ENCODE measurements around the gene NFIA. TPM values are rescaled to one million over a fixed set of nuclear protein-coding genes. Genes with fewer than 3 reads are reported as not detected.
"Not testable (repeated sequence)": the region's sequence is repeated elsewhere in the genome, so short reads cannot be mapped to it uniquely, and the experiment has no call there.

The NFIA gene
- total RNA-seq, 1 experiment from 2014 or later = 20.9 TPM

- no peak for DNase-seq (ENCODE audit: low read depth, low spot score)
- CTCF ChIA-PET = no interaction called here
Observed at GRCh38 chr1:61276246-61276645, 193.9 kb downstream of the NFIA start.

GRCh38 chr1:61277121-61277690 lies 194.8 kb downstream of the NFIA start:
- ATAC-seq (no peak), DNase-seq (ENCODE audit: low read depth, low spot score) (no peak)
- no peak for TF ChIP-seq TCF7L2 (IDR thresholded peaks at IDR 0.05; ENCODE audit: low read depth, low read length)
- TF ChIP-seq REST (IDR thresholded peaks at IDR 0.05; ENCODE audit: insufficient read depth in 1 of 2, low read depth in 2 of 2, low read length in 1 of 2) = no peak
- no peak for TF ChIP-seq CTCF (IDR thresholded peaks at IDR 0.05)
- TF ChIP-seq POLR2AphosphoS5 (IDR thresholded peaks at IDR 0.05; ENCODE audit: low read depth, low read length) = no peak
- no peak for TF ChIP-seq SIN3A (IDR thresholded peaks at IDR 0.05; ENCODE audit: borderline replicate concordance, insufficient read depth, low read depth, low read length)
- Histone ChIP-seq H3K36me3 (ENCODE audit: control insufficient read depth, insufficient read depth, low read length) (no peaks in the 10 kb centered on the region), H3K27ac (ENCODE audit: low read length) (no peak overlapping the region), H3K4me3 (ENCODE audit: low read depth in 2 of 2, low read length in 2 of 2) (no peak overlapping the region), H3K27me3 (ENCODE audit: control insufficient read depth, insufficient read depth, low read length) (no peaks in the 10 kb centered on the region), H3K4me1 (ENCODE audit: control insufficient read depth, insufficient read depth, low read length) (no peaks in the 10 kb centered on the region), H3K9me3 (ENCODE audit: control insufficient read depth, insufficient read depth, low read depth, low read length) (no peaks in the 10 kb centered on the region)
- in situ Hi-C loops (cut with HindIII; ENCODE audit: low pct_unique_long_range_greater_than_20kb, low sequenced_read_pairs) (no loop called here), intact Hi-C loops (cut with micrococcal nuclease; ENCODE audit: unreplicated experiment) (no loop called here)
- ChIA-PET POLR2A (no interaction called here), CTCF (no interaction called here)
- BruUV-seq (replicated peaks) = no TSS peak

More at GRCh38 chr1:61276246-61276645, 193.9 kb downstream of the NFIA start:
- Histone ChIP-seq H3K4me3 (ENCODE audit: low read depth in 2 of 2, low read length in 2 of 2) (no peak overlapping the region), H3K4me1 (ENCODE audit: control insufficient read depth, insufficient read depth, low read length) (0 out of 2 replicates have a peak, but pooled peaks cover 3% of the 10 kb centered on the region), H3K27ac (ENCODE audit: low read length) (no peak overlapping the region), H3K9me3 (ENCODE audit: control insufficient read depth, insufficient read depth, low read depth, low read length) (no peaks in the 10 kb centered on the region), H3K36me3 (ENCODE audit: control insufficient read depth, insufficient read depth, low read length) (no peaks in the 10 kb centered on the region), H3K27me3 (ENCODE audit: control insufficient read depth, insufficient read depth, low read length) (no peaks in the 10 kb centered on the region)
- no peak for ATAC-seq
- in situ Hi-C loops (cut with HindIII; ENCODE audit: low pct_unique_long_range_greater_than_20kb, low sequenced_read_pairs) (no loop called here), intact Hi-C loops (cut with micrococcal nuclease; ENCODE audit: unreplicated experiment) (no loop called here)
- TF ChIP-seq POLR2AphosphoS5 (IDR thresholded peaks at IDR 0.05; ENCODE audit: low read depth, low read length) = no peak
- no peak for TF ChIP-seq TCF7L2 (IDR thresholded peaks at IDR 0.05; ENCODE audit: low read depth, low read length)
- POLR2A ChIA-PET = no interaction called here
- no TSS peak for BruUV-seq (replicated peaks)

- in situ Hi-C loops (cut with HindIII; ENCODE audit: low pct_unique_long_range_greater_than_20kb, low sequenced_read_pairs); H3K4me1 ChIP-seq (ENCODE audit: control insufficient read depth, insufficient read depth, low read length); H3K27me3 ChIP-seq (ENCODE audit: control insufficient read depth, insufficient read depth, low read length); POLR2A ChIA-PET; DNase-seq (ENCODE audit: low read depth, low spot score); H3K9me3 ChIP-seq (ENCODE audit: control insufficient read depth, insufficient read depth, low read depth, low read length); ATAC-seq; H3K4me3 ChIP-seq (ENCODE audit: low read depth in 2 of 2, low read length in 2 of 2); H3K27ac ChIP-seq (ENCODE audit: low read length); H3K36me3 ChIP-seq (ENCODE audit: control insufficient read depth, insufficient read depth, low read length); CTCF ChIA-PET; intact Hi-C loops (cut with micrococcal nuclease; ENCODE audit: unreplicated experiment); BruUV-seq (replicated peaks): not testable (repeated sequence)
Observed at GRCh38 chr1:61278503-61278902, 196.1 kb downstream of the NFIA start.

Data from Panc1 (cell line).